GM12878 (cell line): ENCODE data around the gene COMT. TPM values are rescaled to one million over a fixed set of nuclear protein-coding genes. Genes with fewer than 3 reads are reported as not detected.

ENCODE experiments used
- MYC ChIP-seq: IDR thresholded peaks from 2 replicates; pipeline ENCODE4 v1.6.1; 2011; ENCODE audit warnings: mild to moderate bottlenecking, low read length, moderate library complexity, inconsistent platforms; ENCODE audit not compliant: insufficient read depth, insufficient replicate concordance, insufficient read length, severe bottlenecking
- SMC3 ChIP-seq: IDR thresholded peaks from 2 replicates; pipeline ENCODE4 v1.6.1; 2011; ENCODE audit warnings: low read length, improper control_type of control experiment, borderline replicate concordance
- polyA plus RNA-seq, 11 experiments: library from polyadenylated mRNA; depleted of rRNA in 4 of 11; unstranded in 6 of 11; stranded (reverse) in 5 of 11; fragments of >200 nt; fragmentation: Nextera tagmentation in 4 of 11; fragmentation: Illumina TruSeq in 1 of 11; extraction: Ambion mirVana in 4 of 11; extraction: Trizol in 1 of 11; gene quantifications; 1 replicate in 1 of 11; 2 replicates in 10 of 11; pipeline versions ENCODE4 v1.2.1 to v1.2.3, GENCODE V29; 2011 to 2016; ENCODE audit warnings: inconsistent platforms in 2 of 11, missing spikeins in 2 of 11, low read depth in 1 of 11
- total RNA-seq, 4 experiments: library from RNA; depleted of rRNA in 3 of 4; stranded (reverse); fragments of >200 nt in 3 of 4; fragmentation: Illumina TruSeq in 1 of 4; extraction: Trizol in 1 of 4; gene quantifications; 2 replicates each; pipeline versions ENCODE4 v1.2.1 to v1.2.3, GENCODE V29; 2013 to 2021
- TF ChIP-seq, protein P1 (sequence below): fragments of 450-650 bp; IDR thresholded peaks from 2 replicates; pipeline ENCODE4 v1.6.1; 2017; ENCODE audit warnings: mild to moderate bottlenecking, low read depth, inconsistent platforms; ENCODE audit not compliant: poor library complexity, severe bottlenecking
- TF ChIP-seq, protein P2 (sequence below): fragments of 450-650 bp; conservative IDR thresholded peaks from 2 replicates; pipeline ENCODE4 v1.6.1; 2017; ENCODE audit warnings: mild to moderate bottlenecking, moderate library complexity

COMT gene
- total and polyA plus RNA-seq, 10 of the 15 experiments (the other 5 are each of a cell fraction or from before 2014, with no cell fraction given) = 4.5 to 152 (median 66.1) TPM

DNA sequence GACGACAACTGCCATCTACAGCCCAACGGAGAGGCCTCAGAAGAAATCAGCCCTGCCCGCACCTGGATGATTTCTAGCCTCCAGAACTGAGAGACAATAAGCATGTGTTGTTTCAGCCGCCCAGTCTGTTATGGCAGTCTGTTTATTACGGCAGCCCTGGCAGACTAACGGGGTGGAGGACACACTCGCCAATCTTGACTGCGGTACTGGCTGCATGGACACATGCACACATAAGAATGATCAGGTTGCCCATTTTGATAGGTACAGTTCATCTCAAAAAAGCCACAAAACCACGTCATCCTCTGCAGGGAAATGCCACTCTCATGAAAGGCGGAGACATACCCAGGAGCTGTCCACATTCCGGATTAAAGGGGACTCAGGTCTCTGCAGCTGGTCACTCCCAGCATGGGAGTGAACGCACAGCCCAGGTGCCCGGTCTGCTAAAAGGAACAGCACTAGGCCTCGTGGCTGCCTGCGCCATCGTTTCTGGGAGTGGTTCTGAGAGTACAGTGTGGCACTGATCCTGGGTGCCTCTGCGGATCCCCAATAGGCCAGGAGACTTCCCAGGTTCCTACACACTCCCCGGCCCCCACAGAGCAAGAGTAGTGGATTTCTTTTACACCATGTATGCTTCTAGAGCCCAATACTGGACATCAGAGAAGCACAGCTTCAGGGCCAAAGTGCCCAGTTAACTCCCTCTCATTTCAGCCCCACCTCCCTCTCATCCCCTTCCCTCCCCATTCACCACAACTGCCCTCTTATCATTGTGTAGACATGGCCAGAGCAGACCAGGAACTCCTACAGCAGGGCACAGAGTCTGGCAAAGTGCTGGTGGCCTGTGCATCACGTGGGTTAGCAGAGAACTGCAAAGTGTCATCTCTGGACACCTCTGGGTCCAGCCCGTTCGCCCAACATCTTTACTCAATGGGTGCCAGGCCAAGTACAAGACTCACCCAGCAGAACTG lies 11.7 kb upstream of the COMT start (continued):
- TF ChIP-seq, protein P1, sequence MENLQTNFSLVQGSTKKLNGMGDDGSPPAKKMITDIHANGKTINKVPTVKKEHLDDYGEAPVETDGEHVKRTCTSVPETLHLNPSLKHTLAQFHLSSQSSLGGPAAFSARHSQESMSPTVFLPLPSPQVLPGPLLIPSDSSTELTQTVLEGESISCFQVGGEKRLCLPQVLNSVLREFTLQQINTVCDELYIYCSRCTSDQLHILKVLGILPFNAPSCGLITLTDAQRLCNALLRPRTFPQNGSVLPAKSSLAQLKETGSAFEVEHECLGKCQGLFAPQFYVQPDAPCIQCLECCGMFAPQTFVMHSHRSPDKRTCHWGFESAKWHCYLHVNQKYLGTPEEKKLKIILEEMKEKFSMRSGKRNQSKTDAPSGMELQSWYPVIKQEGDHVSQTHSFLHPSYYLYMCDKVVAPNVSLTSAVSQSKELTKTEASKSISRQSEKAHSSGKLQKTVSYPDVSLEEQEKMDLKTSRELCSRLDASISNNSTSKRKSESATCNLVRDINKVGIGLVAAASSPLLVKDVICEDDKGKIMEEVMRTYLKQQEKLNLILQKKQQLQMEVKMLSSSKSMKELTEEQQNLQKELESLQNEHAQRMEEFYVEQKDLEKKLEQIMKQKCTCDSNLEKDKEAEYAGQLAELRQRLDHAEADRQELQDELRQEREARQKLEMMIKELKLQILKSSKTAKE = no peak
- no peak for TF ChIP-seq SMC3
- TF ChIP-seq, protein P2, sequence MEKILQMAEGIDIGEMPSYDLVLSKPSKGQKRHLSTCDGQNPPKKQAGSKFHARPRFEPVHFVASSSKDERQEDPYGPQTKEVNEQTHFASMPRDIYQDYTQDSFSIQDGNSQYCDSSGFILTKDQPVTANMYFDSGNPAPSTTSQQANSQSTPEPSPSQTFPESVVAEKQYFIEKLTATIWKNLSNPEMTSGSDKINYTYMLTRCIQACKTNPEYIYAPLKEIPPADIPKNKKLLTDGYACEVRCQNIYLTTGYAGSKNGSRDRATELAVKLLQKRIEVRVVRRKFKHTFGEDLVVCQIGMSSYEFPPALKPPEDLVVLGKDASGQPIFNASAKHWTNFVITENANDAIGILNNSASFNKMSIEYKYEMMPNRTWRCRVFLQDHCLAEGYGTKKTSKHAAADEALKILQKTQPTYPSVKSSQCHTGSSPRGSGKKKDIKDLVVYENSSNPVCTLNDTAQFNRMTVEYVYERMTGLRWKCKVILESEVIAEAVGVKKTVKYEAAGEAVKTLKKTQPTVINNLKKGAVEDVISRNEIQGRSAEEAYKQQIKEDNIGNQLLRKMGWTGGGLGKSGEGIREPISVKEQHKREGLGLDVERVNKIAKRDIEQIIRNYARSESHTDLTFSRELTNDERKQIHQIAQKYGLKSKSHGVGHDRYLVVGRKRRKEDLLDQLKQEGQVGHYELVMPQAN = no peak
- no peak for TF ChIP-seq MYC
